DMS 273 (cell line): ENCODE measurements around the gene MGST1.
"Not testable (repeated sequence)": the region's sequence is repeated elsewhere in the genome, so short reads cannot be mapped to it uniquely, and the experiment has no call there.

Experiments used
- DNase-seq: peaks from one replicate; lab custom pipeline; 2025; ENCODE audit not compliant: unreplicated experiment; lab: John Stamatoyannopoulos, UW

Gene MGST1

DNA sequence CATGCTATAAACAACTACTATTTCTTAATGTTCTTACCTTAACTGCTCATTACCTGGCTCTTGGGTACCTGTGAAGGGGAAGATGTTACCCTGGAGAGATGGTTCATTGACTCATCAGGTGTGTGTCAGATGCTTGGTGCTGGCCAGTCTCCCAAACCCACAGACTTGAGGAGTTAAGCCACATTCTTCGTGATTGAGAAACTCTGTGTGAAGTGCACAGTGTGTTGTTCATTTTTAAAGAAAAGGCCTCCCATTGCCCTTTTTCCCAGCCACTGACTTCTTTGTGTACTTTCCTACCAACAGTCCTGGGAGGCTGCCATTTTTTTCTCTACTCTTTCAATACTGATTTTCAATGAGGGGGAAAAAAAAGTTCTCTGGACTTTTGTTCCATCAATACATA, 3.2 kb downstream of the MGST1 start:
- no peak for DNase-seq

- no peak for DNase-seq
These were observed 5.0 kb downstream of the MGST1 start for GRCh38 chr12:16352481-16352880.

- no peak for DNase-seq
These were observed 11.4 kb downstream of the MGST1 start for GRCh38 chr12:16358878-16359277.

- peak; percentile 70 for DNase-seq
These were observed 12.4 kb downstream of the MGST1 start for GRCh38 chr12:16359512-16360491.

GRCh38 chr12:16361142-16361783, 13.8 kb downstream of the MGST1 start:
- DNase-seq, result no peak

DNA sequence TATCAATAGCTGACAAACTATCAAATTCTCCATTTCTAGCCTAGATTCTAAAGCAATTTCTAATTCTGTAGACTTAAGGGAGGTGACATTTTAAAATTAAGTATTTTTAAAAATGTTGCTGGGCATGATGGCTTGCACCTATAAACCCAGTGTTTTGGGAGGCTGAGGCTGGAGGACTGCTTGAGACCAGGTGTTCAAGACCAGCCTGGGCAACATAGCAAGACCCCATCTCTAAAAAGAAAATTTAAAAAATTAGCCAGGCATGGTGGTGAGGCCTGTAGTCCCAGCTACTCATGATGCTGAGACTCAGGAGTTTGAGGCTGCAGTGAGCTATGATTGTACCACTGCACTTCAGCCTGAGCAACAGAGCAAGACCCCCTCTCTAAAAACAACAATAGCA, 15.1 kb downstream of the MGST1 start:
- no peak for DNase-seq

GRCh38 chr12:16369156-16369555, 21.7 kb downstream of the MGST1 start:
- DNase-seq, result no peak

GRCh38 chr12:16370096-16370495, 22.7 kb downstream of the MGST1 start:
- DNase-seq, result no peak

DNA sequence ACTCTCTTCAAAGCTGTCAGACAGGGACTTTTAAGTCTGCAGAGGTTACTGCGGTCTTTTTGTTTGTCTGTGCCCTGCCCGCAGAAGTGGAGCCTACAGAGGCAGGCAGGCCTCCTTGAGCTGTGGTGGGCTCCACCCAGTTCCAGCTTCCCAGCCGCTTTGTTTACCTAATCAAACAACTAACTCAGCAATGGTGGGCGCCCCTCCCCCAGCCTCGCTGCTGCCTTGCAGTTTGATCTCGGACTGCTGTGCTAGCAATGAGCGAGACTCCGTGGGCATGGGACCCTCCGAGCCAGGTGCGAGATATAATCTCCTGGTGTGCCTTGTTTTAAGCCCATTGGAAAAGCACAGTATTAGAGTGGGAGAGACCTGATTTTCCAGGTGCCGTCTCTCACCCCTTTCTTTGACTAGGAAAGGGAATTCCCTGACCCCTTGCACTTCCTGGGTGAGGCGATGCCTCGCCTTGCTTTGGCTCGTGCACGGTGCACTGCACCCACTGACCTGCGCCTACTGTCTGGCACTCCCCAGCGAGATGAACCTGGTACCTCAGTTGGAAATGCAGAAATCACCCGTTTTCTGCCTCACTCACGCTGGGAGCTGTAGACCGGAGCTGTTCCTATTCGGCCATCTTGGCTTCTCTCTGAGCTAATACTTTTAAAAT, 35.3 kb downstream of the MGST1 start:
- not testable (repeated sequence) for DNase-seq

GRCh38 chr12:16384732-16385131, 37.3 kb downstream of the MGST1 start:
- DNase-seq, result no peak

DNA sequence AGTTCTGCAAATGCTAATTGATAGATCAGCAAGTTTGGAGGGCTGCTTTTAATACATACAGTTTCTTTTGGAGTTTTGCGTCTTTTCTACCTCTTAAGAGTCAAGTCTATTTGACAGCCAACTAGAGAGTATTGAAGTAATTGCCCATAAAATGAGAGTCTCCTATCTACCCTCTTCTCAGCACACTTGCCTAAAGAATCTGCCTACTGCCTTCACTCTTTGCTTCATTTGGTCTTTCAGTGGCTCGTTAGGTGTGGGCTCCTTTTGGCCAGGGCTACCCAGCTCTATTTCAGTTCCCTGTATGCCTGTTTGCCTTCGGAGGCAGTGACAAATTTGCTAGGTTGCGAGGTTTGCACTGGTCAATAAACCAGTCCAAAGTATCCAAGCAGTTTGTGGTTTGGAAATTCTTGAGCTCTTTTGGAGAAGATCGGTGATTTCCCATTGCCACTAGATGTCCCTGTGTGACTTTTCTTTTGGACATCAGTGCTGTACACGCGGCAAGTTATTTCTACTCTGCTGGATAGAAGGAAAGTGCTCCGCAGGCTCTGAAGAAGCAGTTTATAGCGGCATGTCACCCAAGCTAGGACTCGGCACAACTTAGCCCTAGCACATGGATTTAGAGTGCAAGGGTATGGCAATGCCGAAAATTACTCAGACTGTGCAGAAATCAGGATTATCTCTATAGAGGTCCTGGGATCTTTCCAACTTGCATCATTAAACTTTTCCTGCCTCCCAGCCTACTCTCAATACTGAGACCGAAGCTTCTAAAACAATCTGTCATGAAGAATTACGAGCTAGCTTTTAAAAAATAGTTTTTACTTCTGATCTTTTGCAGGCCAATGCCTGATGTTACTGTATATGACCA, 38.6 kb downstream of the MGST1 start:
- peak; percentile 52 for DNase-seq

- no peak for DNase-seq
These were observed 40.5 kb downstream of the MGST1 start for GRCh38 chr12:16387919-16388318.

DNA sequence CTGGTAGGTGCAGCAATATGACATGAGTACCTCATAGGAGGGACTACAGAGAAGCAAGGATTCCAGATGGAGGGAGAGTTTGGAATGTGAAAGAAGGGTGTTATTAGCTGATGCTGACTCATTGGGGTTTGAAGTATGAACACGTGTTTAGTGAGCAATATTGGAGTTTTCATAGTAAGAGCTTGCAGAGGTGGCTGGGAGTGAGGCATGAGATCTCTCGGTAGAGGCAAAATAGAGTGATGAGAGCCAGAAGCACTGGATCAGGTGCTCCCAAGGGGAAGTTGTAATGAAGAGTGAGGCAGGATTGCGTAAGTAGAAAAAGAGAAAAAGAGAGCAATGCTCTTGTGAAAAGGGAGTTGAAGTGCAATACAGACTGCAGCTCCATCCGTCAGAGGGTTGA, 42.1 kb downstream of the MGST1 start:
- DNase-seq, result no peak

GRCh38 chr12:16392846-16393535, 45.5 kb downstream of the MGST1 start:
- no peak for DNase-seq

GRCh38 chr12:16399101-16399500, 51.7 kb downstream of the MGST1 start:
- no peak for DNase-seq

DNA sequence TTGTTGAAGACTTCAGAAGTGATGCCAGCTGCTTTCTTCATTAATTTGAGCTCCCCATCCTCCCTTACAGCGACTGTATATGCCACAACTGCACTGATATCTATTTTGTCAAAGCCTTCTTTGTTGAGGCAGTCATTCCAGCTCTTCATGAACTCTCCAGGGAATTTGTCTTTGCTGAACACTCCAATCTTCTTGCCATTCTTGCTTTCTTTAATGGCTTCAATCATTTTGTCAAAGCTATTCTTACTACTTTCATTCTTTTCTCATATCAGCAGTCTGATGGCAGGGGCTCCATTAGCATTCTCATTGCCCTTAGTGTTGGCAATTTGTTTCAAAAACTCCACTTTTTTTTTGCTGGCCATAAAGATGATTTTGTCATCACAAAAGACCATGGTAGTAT, 54.4 kb downstream of the MGST1 start:
- not testable (repeated sequence) for DNase-seq

DNA sequence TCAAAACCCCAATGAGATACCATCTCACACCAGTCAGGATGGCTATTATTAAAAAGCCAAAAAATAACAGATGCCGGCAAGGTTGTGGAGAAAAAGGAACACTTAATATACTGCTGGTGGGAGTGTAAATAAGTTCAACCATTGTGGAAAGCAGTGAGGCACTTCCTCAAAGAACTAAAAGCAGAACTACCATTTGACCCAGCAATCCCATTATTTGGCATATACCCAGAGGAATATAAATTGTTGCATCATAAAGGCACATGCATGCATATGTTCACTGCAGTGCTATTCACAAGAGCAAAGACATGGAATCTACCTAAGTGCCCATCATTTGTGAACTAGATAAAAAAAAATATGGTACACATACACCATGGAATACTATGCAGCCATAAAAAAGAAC, 59.9 kb downstream of the MGST1 start:
- DNase-seq, result no peak
